Measurements from ENCODE around the gene SRSF11. TPM values are rescaled to one million over a fixed set of nuclear protein-coding genes. Genes with fewer than 3 reads are reported as not detected.
A peak's percentile ranks its signal among the peaks of the same experiment; 100 is the strongest.
"Not testable (repeated sequence)": the region's sequence is repeated elsewhere in the genome, so short reads cannot be mapped to it uniquely, and the experiment has no call there.

SRSF11 gene
- polyA plus RNA-seq, 1 donor from 2014 or later, result 514 TPM

GRCh38 chr1:70205434-70206118, 15.6 kb upstream of the SRSF11 start, which contains the start of gene LRRC40:
TSS of gene LRRC40 (minus strand) at chr1:70205579. CDS start at chr1:70205540, 39 bp downstream.
- Histone ChIP-seq H3K79me2 (replicated peaks; ENCODE audit: insufficient read depth, low read length) (peaks cover 91% of the 10 kb centered on the region), H3K4me3 (ENCODE audit: low read length) (peak within 1 kb of the TSS; percentile 88), H3K9ac (ENCODE audit: low read length) (peak within 1 kb of the TSS; percentile 87), H3F3A (ENCODE audit: insufficient read depth, low read length, poor library complexity, severe bottlenecking) (no peaks in the 10 kb centered on the region), H3K27ac (ENCODE audit: low read length) (peak within 1 kb of the TSS; percentile 91), H2AFZ (ENCODE audit: low read depth, low read length) (peak within 1 kb of the TSS; percentile 77), H3K9me2 (ENCODE audit: insufficient read depth, low read length) (no peaks in the 10 kb centered on the region), H3K27me3 (ENCODE audit: insufficient read depth, low read depth, low read length) (no peaks in the 10 kb centered on the region), H3K9me3 (ENCODE audit: low read length) (no peaks in the 10 kb centered on the region), H4K20me1 (ENCODE audit: insufficient read depth) (no peaks in the 10 kb centered on the region), H3K4me2 (ENCODE audit: low read length) (peak within 1 kb of the TSS; percentile 98), H3K36me3 (ENCODE audit: insufficient read depth, low read length) (no peaks in the 10 kb centered on the region)
- peak; percentile 90 for TF ChIP-seq MXI1 (conservative IDR thresholded peaks at IDR 0.05; ENCODE audit: poor library complexity, severe bottlenecking)
- peak; percentile 53 for TF ChIP-seq SMC3 (conservative IDR thresholded peaks at IDR 0.05; ENCODE audit: poor library complexity)
- peak; percentile 65 for TF ChIP-seq TAF1 (IDR thresholded peaks at IDR 0.05; ENCODE audit: low read depth)
- TF ChIP-seq CTCF (IDR thresholded peaks at IDR 0.05; ENCODE audit: poor library complexity, severe bottlenecking), result no peak
- no peak for TF ChIP-seq EZH2 (IDR thresholded peaks at IDR 0.05; ENCODE audit: borderline replicate concordance, insufficient read depth, low read length, poor library complexity, severe bottlenecking)
- TF ChIP-seq POLR2AphosphoS5 (IDR thresholded peaks at IDR 0.05), result peak; percentile 95
- peak; percentile 80 for TF ChIP-seq EP300 (conservative IDR thresholded peaks at IDR 0.05; ENCODE audit: poor library complexity, severe bottlenecking)
- no peak for TF ChIP-seq REST (IDR thresholded peaks at IDR 0.05; ENCODE audit: borderline replicate concordance)
- TF ChIP-seq RAD21 (conservative IDR thresholded peaks at IDR 0.05), result peak; percentile 36

- Histone ChIP-seq H3K9ac (ENCODE audit: low read length) (peak overlapping the region; percentile 87), H3K4me3 (ENCODE audit: low read length) (peak overlapping the region; percentile 88), H3K79me2 (replicated peaks; ENCODE audit: insufficient read depth, low read length) (peaks cover 93% of the 10 kb centered on the region), H3K4me2 (ENCODE audit: low read length) (peak overlapping the region; percentile 98)
- H3K9me2 ChIP-seq (ENCODE audit: insufficient read depth, low read length); H3K9me3 ChIP-seq (ENCODE audit: low read length); H4K20me1 ChIP-seq (ENCODE audit: insufficient read depth); H3K27ac ChIP-seq (ENCODE audit: low read length); H3F3A ChIP-seq (ENCODE audit: insufficient read depth, low read length, poor library complexity, severe bottlenecking); H3K27me3 ChIP-seq (ENCODE audit: insufficient read depth, low read depth, low read length); H2AFZ ChIP-seq (ENCODE audit: low read depth, low read length); H3K36me3 ChIP-seq (ENCODE audit: insufficient read depth, low read length): not testable (repeated sequence)
Observed at GRCh38 chr1:70206833-70207232, 14.3 kb upstream of the SRSF11 start.

All from neural cell (in vitro differentiated cells).